Measurements from ENCODE around the gene TRPM2.
"Not testable (repeated sequence)": the region's sequence is repeated elsewhere in the genome, so short reads cannot be mapped to it uniquely, and the experiment has no call there.

The TRPM2 gene

DNA sequence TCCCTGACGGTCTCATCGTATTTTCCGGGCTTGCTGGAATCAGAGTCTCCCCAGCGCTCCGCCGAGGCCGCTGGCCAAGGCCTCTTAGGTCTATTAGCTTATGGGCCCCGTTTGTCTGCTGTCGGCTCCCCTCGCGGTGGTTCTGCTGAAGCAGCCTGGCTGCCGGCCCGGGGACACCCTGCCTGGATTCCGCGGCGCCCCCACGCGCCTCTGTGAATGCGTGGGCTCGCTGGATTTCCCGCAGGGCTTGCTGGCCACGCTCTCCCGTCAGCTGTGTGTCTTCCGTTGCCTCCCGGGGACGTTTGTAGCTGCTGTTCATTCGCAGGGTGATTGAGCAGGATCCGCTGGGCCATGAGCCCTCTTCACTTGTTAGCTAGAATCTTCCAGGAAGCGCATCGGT lies 110.3 kb downstream of the TRPM2 start:
- no peak for DNase-seq (ENCODE audit: low read depth)

DNA sequence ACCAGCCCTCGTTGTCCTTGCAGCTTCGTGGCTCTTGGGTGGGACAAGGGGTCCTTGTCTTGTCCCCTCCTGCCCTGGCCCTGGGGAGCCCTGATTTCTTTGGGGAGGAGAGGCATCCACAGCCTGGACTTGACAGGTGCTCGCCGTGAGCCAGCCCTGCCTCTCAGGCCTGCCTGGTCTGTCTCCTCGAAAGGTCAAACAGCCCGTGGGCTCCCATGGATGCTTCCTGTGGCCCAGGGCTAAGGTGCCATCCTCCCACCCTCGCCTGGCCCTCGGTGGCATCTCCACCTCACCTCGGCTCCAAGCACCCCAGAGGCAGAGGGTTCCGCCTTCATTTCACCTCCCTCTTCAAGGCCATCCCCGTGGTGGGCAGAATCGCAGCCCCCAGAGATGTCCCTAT lies 110.9 kb downstream of the TRPM2 start:
- no peak for DNase-seq (ENCODE audit: low read depth)

DNA sequence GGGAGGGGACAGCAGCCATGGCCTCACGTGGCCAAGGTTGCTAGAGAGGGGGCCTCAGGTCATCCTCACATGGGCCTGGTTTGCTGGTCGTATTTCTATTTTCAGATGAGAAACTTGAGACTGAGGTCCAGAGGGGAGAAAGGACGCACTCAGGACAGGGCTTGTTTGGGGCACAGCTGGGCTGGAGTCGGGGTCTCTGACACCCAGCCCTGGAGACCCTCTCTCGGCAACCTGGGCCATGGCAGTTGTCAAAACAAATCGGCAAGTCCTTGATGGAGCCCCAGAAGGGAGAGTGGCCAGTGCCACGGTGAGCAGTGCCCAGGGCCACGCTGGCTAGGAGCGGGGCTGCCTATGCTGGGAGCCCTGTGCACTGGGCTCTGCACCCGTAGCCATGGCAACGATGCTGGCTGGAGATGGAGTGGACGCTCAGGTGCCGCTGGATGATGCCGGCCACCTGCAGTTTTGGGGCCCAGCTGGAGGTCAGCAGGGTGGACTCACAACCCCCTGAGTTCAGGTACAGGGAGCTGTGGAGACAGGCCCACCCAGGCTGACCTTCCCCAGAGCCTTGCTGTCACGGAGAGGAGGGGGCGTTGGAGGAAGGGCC lies 113.0 kb downstream of the TRPM2 start:
- DNase-seq (ENCODE audit: low read depth): no peak

DNA sequence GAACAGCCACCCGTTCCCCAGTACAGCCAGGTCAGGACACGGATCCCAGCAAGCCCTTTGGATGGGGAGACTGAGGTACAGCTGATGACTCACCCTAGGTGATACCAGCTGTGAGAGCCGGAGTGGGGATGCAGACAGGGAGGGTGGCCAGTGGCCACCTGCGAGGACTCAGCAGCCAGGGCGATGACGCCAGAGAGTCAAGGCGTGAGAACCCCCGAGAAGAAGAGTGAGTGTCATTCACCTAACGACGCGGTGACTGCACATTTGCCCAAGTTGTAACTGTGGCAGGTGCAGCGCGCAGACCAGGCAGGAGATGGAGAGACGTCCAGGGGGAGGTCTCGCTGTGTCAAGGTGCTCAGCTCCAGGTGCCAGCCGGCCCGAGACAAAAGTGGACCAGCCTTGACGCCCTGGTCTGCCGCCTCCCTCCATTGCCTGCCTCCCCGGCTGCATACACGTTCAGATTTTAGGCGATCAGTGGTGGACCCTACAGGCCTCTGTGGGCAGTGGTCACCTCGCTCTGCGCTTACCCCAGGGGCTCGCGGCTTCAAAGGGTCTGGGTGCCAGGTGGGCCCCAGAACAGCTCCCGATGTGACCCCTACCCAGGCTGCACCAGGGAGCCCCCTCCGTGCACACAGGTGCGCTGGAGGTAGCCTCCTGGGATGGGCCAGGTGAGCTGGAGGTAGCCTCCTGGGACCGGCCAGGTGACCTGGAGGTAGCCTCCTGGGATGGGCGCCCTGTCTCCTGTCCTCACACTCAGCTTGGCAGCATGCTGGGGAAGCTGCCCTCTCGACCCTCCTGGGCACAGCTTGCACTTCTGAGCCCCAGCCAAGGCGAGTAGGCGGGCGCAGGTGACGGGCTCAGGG lies 113.8 kb downstream of the TRPM2 start:
- DNase-seq (ENCODE audit: low read depth): no peak

DNA sequence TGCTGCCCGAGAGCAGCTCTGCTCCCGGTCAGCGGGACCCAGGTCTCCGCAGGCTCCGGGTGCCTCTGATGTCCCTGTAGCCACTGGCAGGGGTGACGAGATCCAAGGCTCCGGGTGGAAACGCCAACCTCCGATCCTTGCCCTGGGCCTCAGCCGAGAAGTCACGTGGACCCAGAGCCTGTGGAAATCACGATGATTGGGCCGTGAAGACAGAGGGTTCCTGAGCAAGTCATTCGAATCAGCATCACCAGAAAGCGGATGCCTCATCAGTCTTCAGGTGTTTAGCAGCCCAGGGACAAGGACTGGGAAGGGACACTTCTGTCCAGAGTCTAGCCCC lies 114.4 kb downstream of the TRPM2 start:
- DNase-seq (ENCODE audit: low read depth): no peak

DNA sequence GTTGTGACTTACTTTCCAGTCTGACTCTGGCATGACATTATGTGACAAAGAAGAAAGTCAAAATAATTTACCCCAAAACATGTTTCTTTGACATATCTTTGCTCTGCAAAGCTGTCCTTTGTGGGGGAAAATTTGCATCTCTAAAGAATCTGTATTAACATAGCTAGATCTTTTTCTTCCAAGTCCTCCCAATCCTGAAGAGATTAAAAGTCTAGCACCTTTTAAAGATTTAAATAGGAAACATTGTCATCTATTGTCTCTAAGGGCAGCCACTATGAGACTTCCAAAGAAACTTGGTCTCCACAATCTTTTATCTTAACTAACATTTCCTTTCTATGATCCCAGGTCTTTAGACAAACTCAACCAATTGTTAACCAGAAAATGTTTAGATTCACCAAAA lies 117.9 kb downstream of the TRPM2 start:
- no peak for DNase-seq (ENCODE audit: low read depth)

DNA sequence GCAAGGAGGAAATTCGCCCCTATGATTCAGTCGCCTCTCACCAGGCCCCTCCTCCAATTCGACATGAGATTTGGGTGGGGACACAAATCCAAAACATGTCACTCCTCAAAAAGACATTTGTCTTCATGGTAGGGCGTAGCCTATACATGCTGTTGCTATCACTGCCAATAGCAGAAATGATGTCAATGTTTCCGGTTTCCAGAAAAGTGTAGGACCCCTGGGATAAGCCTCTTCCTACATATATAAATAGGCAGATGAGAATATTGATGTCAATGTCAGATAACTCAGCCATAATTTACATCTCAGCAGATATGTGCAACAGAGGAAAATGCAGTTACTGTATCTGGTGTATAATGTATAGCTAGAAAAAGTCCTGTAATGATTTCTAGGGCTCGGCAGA lies 118.6 kb downstream of the TRPM2 start:
- no peak for DNase-seq (ENCODE audit: low read depth)

DNA sequence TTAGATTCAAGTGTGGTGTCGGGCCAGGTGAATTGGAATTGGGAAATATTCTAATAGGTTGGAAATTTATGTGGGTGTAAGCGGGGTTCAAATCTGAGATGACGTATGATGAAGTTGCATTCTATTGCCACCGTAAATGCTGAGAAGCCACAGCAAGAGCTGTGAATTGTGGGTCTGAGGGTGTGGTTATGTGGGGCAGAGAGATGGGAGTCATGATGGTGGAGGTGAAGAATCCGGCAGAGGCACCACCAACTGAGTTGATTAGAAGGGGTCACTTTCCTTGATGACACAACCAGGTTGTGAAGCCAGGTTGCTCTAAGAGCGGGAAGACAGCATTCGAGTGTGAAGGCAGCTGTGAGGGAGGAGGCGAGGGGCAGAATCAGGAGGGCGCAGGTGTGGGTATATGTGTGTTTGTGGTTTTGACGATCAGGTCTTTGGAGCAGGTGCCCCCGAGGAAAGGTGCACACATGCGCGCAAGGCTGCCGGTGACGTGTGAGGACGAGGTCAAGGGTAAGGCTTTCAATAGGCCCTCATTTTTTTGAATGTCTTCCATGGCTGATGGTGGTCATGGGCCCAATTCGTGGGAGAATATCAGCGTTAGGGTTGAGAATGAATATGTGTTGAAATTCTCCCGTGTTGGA lies 120.6 kb downstream of the TRPM2 start:
- no peak for DNase-seq (ENCODE audit: low read depth)

DNA sequence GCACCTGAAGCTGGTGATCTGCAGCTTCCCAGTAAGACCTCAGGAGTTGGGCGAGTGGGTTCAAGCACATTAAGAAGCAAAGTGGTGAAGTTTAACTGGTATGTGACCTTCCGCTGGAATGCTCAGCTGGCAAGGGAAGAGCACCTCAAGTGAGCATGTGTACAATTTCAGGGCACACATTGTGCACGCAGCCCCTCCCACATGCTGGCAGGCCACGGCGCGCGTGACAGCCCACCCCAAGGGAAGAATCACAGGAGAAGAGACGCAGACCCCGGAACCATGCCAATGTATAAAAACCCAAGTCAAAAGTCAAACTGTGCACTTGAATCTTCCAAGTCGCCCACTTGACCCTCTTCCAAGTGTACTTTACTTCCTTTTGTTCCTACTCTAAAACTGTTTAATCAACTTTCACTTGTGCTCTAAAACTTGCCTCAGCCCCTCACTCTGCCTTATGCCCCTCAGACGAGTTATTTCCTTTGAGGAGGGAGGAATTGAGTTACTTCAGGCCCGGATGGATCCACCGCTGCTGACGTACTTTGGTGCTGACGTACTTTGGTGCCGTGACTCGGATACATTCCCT lies 121.9 kb downstream of the TRPM2 start:
- DNase-seq (ENCODE audit: low read depth): no peak

DNA sequence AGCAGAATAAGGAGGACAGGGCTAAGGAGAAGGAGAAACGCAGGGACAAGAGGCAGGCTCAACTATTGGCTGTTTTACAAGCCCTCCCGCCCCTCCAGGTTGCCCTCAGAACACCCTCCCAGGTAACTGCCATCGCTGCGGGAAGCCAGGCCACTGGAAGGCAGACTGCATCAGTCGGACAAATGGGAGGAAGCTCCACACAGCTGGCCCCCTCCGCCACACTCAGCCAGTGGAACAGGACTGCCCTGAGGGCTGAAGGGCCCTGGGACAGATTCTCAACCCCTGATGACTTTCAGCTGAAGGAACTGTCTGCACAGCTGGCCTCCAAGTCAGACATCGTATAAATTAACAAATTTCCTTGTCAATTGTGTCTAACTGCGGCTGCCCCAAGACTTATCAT lies 123.7 kb downstream of the TRPM2 start:
- DNase-seq (ENCODE audit: low read depth): no peak

DNA sequence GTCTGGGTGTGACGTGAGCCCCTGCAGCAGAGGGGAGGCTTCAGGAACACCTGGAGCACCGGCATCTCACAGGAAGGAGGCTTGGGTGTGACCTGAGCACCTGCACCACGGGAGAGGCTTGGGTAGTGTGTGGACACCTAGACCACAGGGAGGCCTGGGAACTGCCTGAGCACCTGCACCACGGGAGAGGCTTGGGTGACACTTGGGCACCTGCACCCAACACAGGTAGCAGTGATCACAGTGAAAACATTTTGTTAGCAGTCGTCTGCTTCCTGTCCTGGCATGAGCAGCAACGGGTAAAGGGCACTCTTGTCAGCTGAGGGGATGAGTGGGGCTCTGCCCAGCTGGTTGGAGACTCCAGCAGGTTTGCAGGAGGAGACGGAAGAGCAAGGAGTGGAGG lies 124.3 kb downstream of the TRPM2 start:
- no peak for DNase-seq (ENCODE audit: low read depth)

DNA sequence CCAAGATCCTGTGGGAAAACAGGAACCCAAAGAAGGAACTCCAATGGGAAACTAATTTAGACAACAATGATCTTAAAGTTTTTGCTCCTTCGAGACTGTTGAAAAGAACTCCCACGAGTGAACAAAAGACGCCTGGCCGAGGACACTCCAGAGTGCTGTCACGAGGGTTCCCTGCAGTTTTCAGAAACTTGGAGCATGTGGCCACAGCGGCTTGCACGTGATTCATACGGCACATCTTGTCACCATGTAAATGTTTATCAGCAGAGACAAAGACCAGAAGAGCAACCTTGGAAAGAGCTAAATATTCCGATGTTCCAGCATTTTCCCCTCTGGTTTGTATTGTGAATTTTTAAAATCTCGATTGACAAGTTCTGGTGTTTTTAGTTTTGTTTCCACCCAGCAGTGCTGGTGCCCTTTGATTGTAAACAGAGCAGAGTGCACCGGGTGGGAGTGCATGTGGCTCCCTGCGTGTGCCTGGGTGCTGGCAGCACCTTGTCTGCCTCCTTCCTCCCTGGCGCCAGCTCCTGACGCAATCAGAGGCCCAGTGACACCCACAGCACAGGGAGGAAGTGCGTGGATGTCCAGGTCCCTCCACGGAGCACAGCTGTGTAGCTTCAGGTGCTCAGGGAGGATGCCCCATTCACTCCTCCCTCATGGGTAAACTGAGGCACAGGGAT lies 124.8 kb downstream of the TRPM2 start:
- DNase-seq (ENCODE audit: low read depth): no peak

DNA sequence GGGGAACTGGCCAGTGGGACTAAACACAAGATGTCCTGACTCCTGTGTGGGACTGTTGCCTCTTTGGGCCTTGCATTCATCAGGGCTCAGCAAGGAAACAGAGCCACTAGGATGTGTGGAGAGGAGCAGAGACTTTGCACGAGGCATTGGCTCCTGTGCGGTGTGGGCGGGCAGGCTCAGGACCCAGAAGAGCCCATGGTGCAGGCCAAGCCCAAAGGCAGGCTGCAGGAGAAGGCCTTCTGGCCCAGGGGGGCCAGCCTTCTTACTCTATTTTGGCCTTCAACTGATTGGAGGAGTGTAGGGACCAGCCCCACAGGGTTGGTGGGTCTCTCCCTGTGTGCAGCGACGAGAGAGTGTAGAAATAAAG lies 125.4 kb downstream of the TRPM2 start:
- DNase-seq (ENCODE audit: low read depth): no peak

DNA sequence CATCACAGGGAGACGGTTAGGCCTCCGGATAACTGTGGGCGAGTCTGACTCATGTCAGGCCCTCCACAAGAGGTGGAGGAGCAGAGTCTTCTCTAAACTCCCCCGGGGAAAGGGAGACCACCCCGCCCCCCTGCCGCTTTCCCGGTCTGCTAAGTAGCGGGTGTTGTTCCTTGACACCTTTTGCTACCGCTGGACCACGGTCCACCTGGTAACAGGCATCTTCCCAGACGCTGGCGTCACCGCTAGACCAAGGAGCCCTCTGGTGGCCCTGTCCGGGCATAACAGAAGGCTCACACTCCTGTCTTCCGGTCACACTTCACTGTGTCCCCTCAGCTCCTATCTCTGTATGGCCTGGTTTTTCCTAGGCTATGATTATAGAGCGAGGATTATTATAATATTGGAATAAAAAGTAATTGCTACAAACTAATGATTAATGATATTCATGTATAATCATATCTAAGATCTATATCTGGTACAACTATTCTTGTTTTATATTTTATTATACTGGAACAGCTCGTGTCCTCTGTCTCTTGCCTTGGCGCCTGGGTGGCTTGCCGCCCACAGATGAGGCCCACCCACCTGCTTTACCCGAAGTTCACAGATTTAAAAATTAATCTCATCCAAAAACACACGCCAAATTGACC lies 126.3 kb downstream of the TRPM2 start:
- DNase-seq (ENCODE audit: low read depth): not testable (repeated sequence)

DNA sequence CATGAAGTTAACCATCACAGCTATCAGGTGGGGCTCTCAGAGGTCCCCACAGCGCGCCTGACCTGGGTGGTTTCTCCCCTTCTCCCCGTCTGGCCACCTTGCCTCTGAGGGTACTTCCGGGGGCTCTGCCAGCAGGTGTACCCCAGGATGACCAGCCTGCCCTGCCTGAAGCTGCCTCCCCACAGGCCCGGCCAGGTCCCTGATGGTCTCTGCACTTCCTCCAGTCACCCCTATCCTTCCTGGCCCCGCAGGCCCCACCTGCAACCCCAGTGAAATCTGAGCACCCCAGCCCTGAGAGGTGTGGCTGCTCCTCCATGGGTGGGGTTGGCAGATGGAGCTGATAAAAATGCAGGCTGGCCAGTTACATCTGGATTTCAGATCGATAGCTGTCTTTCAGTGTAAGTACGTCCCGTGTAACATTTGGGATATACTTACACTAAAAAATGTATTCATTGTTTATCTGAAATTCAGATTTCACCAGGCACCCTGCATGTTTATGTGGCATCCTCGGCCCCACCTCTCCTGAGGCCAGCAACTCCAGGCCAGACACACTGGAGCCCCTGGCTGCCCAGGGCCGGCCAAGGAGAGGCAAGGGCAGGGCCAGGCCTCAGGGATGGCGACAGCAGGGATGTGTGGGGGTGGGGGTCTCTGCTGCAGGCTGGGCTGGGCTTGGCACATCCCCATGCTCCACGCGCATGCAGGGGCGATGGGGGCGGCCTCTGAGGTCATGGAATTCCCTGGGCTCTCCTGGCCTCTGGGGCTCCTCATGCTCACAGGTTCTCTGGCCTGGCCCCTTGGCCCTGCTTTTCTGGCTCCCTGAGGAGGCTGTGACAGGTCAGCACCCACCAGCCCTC lies 127.0 kb downstream of the TRPM2 start:
- DNase-seq (ENCODE audit: low read depth): no peak

DNA sequence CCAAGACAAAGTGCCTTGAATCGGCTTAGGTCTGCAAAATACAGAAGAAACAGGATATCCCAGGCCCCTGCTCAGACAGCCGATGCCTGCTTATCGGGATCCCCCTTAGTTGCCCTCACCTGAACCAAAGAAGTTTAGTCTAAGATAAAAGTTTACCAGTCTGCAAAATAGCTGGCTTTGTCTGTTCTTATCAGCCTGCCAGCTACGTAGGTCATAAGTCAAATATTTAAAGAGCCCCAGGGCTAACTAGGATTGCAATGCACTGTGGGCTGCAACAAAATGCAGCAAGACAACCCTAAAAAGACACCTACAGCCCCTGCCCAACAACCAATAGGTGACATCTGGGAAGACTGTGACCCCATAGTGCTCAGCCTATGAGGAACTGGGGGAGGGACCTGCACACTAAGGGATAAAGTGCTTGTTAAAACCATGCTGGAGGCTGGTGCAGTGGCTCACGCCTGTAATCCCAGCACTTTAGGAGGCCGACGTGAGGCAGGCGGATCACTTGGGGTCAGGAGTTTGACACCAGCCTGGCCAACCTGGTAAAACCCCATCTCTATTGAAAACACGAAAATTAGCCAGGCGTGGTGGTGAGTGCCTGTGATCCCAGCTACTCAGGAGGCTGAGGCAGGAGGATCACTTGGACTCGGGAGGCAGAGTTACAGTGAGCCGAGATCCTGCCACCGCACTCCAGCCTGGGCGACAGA lies 129.3 kb downstream of the TRPM2 start:
- DNase-seq (ENCODE audit: low read depth): no peak

DNA sequence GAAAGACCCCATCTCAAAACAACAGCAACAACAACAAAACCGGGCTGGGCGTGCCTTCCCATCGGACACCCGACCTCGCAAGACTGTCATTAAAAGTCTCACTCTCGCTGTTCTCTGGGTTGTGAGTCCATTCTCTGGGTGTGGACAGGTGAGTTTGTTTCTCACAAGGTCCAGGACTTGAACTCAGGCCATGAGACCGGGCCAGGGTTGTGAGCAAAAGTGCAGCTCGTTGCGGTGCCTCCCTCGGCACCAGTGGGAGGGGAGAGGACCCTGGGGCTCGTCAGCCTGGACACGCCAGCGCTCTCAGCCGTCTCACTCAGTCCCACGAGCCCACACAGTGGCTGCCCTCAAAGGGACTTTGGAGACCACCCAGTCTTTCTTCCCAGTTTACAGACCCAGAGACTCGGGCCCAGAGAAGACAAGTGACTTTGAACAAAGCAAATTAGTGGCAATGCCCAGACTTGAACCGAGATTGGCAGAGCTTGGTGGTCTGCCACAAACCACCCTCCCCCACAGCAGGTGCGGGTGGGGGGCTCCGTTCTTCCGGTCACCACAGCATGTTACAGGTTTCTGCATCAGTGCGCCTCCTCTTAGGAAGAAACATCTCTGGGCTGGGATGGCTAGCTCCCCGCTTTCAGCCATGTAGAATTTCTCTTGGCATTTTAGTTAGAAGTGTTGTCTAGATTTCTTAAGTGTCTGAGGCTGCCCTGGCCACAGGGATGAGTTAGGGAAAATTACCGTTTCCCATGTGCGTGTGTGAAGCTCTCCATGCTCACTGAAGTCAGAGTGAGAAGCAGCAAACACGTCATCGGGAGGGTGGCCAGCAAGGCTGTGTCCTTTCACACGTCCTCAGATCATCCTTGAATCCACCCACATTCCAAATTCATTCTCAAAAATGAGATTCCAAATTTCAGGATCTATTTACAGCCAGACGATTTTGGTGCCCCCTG lies 130.1 kb downstream of the TRPM2 start:
- DNase-seq (ENCODE audit: low read depth): no peak

DNA sequence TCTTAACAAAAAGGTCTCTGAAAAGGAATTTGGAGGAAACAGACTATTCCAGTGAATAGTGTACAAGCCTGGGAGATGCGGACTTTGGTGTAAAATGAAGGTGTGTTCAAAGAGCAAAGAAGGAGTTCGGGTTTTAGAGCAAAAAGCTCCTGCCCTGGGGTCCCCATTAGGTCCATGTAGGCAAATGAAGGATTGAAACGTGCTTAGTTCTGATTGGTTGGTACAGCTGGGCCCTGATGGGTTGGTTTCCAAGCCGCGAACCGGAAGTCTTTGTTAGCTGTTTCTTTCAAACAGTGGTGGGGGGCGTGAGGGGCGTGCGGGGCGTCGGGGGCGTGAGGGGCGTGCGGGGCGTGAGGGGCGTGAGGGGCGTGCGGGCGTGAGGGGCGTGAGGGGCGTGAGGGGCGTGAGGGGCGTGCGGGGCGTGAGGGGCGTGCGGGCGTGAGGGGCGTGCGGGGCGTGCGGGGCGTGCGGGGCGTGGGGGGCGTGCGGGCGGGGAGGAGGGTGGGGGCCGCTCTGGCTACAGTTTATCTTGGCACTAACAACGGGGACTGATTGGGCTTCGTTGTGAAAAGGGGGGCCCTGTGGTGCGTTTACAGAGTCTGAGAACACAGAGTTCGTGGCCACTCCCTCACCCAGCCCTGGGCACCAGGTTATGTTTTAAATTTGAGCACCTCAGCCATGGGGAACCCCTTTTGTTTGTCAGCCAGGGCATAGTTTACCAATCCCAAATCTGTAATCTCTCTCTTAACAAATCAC lies 131.3 kb downstream of the TRPM2 start:
- DNase-seq (ENCODE audit: low read depth): no peak

Measured in iris pigment epithelial cell (primary cell).